Upper lobe of left lung (tissue), 4 donors: ENCODE measurements around the gene TSKU.

Source experiments
- CTCF ChIP-seq, 6 experiments: fragments of 450-650 bp in 4 of 6; fragments of 200-600 bp in 2 of 6; sonication (generic) in 2 of 6; IDR thresholded peaks; one replicate each; pipeline ENCODE4 v1.5.1; 2016 to 2019; ENCODE audit warnings: antibody characterized with exemption in 6 of 6
- POLR2A ChIP-seq, 4 donors: fragments of 450-650 bp; IDR thresholded peaks; one replicate each; pipeline ENCODE4 v1.5.1; 2016 to 2017; ENCODE audit warnings: antibody characterized with exemption in 4 of 4, mild to moderate bottlenecking in 2 of 4

GRCh38 chr11:76760236-76760635 lies 22.9 kb upstream of the TSKU start:
- TF ChIP-seq CTCF (IDR thresholded peaks at IDR 0.05) (no peak), POLR2A (IDR thresholded peaks at IDR 0.05) (no peak)
